H1 (cell line): ENCODE results near the gene OTOP3. TPM values are rescaled to one million over a fixed set of nuclear protein-coding genes. Genes with fewer than 3 reads are reported as not detected.

ENCODE experiments used
- CREB1 ChIP-seq: IDR thresholded peaks from 2 replicates; pipeline ENCODE4 v1.6.1; 2012; ENCODE audit warnings: inconsistent platforms
- EP300 ChIP-seq, 2 experiments: IDR thresholded peaks; 1 replicate in 1 of 2; 2 replicates in 1 of 2; pipeline ENCODE4 v1.6.1; 2011 to 2012; ENCODE audit warnings: low read depth in 2 of 2, low read length in 2 of 2, mild to moderate bottlenecking in 2 of 2, borderline replicate concordance in 1 of 2, inconsistent platforms in 1 of 2, moderate library complexity in 1 of 2
- EZH2 ChIP-seq: fragments of 200-600 bp; sonication (generic); IDR thresholded peaks from 2 replicates; pipeline ENCODE4 v1.7.1; 2012; ENCODE audit warnings: low read depth, mild to moderate bottlenecking, moderate library complexity, low read length, inconsistent platforms; ENCODE audit not compliant: severe bottlenecking
- JUND ChIP-seq: IDR thresholded peaks from 2 replicates; pipeline ENCODE4 v1.6.1; 2011; ENCODE audit warnings: mild to moderate bottlenecking, improper control_type of control experiment, low read length
- POLR2AphosphoS5 ChIP-seq: IDR thresholded peaks from 2 replicates; pipeline ENCODE4 v1.6.1; 2011; ENCODE audit warnings: low read depth, low read length
- RNF2 ChIP-seq: fragments of 200-900, 300-1000 bp; sonication (generic); IDR thresholded peaks from 2 replicates; pipeline ENCODE4 v1.7.1; 2016; ENCODE audit warnings: borderline replicate concordance, low read depth, mild to moderate bottlenecking, antibody characterized with exemption, low read length; ENCODE audit not compliant: poor library complexity, severe bottlenecking; ENCODE audit errors: missing control alignments
- SAP30 ChIP-seq: fragments of 300-600 bp; sonication (generic); IDR thresholded peaks from 2 replicates; pipeline ENCODE4 v1.7.1; 2012; ENCODE audit warnings: low read length, moderate library complexity, mild to moderate bottlenecking, inconsistent platforms; ENCODE audit not compliant: insufficient read depth, insufficient replicate concordance
- SRF ChIP-seq: IDR thresholded peaks from 2 replicates; pipeline ENCODE4 v1.6.1; 2011; ENCODE audit warnings: mild to moderate bottlenecking, low read depth, low read length, moderate library complexity
- SUZ12 ChIP-seq: fragments of 200-600 bp; sonication (generic); IDR thresholded peaks from 2 replicates; pipeline ENCODE4 v1.6.1; 2012; ENCODE audit warnings: mild to moderate bottlenecking, inconsistent platforms, low read length, moderate library complexity, mixed read lengths
- polyA plus RNA-seq, 7 experiments: library from polyadenylated mRNA; depleted of rRNA in 3 of 7; stranded (reverse) in 5 of 7; unstranded in 2 of 7; fragments of >200 nt in 5 of 7; fragments of 200-250 nt in 2 of 7; gene quantifications; 1 replicate in 5 of 7; 2 replicates in 1 of 7; 4 replicates in 1 of 7; pipeline versions ENCODE4 v1.2.1 to v1.2.3, GENCODE V29; 2011 to 2013; ENCODE audit warnings: missing spikeins in 2 of 7, mixed read lengths in 2 of 7
- total RNA-seq: library from RNA; stranded (reverse); fragmentation: NEBNext Ultra II Directional; extraction: Animal tissue kit (Norgen Biotek cat#: 25700); gene quantifications from 2 replicates; pipeline ENCODE4 v1.2.1, GENCODE V29; 2021
- TF ChIP-seq, protein P1 (sequence below): fragments of 300-600 bp; sonication (generic); IDR thresholded peaks from 2 replicates; pipeline ENCODE4 v1.7.1; 2012; ENCODE audit warnings: low read length, moderate library complexity, mild to moderate bottlenecking, inconsistent platforms; ENCODE audit not compliant: insufficient replicate concordance

Gene OTOP3
- total and polyA plus RNA-seq, 2 of the 8 experiments (the other 6 are each of a cell fraction or from before 2014, with no cell fraction given): 0.05 TPM; not detected in 1

DNA sequence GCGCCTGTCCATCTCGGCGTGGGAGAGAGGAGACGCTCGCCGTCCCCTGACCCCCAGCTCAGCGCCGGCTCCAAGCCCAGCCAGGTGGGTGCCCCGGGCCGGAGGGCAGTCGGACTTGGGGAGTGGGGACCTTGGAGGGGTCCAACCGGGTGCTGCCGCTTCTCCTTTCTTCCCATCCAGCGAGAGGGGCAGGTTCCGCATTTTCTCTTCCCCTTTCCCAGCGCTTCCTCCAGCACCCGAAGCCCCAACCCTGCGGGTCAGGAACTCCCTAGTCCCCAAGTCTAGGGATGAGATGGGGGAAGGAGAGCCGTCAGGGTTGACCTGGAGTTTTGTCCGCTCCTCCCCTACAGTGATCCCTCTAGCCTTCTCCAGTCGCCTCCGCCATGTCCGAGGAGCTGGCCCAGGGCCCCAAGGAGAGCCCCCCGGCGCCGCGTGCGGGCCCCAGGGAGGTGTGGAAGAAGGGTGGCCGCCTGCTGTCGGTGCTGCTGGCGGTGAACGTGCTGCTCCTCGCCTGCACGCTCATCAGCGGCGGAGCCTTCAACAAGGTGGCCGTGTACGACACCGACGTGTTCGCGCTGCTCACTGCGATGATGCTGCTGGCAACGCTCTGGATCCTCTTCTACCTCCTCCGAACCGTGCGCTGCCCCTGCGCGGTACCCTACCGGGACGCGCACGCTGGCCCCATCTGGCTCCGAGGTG lies 11.3 kb upstream of the OTOP3 start, which contains the start of gene OTOP2 (continued):
- TF ChIP-seq, protein P1, sequence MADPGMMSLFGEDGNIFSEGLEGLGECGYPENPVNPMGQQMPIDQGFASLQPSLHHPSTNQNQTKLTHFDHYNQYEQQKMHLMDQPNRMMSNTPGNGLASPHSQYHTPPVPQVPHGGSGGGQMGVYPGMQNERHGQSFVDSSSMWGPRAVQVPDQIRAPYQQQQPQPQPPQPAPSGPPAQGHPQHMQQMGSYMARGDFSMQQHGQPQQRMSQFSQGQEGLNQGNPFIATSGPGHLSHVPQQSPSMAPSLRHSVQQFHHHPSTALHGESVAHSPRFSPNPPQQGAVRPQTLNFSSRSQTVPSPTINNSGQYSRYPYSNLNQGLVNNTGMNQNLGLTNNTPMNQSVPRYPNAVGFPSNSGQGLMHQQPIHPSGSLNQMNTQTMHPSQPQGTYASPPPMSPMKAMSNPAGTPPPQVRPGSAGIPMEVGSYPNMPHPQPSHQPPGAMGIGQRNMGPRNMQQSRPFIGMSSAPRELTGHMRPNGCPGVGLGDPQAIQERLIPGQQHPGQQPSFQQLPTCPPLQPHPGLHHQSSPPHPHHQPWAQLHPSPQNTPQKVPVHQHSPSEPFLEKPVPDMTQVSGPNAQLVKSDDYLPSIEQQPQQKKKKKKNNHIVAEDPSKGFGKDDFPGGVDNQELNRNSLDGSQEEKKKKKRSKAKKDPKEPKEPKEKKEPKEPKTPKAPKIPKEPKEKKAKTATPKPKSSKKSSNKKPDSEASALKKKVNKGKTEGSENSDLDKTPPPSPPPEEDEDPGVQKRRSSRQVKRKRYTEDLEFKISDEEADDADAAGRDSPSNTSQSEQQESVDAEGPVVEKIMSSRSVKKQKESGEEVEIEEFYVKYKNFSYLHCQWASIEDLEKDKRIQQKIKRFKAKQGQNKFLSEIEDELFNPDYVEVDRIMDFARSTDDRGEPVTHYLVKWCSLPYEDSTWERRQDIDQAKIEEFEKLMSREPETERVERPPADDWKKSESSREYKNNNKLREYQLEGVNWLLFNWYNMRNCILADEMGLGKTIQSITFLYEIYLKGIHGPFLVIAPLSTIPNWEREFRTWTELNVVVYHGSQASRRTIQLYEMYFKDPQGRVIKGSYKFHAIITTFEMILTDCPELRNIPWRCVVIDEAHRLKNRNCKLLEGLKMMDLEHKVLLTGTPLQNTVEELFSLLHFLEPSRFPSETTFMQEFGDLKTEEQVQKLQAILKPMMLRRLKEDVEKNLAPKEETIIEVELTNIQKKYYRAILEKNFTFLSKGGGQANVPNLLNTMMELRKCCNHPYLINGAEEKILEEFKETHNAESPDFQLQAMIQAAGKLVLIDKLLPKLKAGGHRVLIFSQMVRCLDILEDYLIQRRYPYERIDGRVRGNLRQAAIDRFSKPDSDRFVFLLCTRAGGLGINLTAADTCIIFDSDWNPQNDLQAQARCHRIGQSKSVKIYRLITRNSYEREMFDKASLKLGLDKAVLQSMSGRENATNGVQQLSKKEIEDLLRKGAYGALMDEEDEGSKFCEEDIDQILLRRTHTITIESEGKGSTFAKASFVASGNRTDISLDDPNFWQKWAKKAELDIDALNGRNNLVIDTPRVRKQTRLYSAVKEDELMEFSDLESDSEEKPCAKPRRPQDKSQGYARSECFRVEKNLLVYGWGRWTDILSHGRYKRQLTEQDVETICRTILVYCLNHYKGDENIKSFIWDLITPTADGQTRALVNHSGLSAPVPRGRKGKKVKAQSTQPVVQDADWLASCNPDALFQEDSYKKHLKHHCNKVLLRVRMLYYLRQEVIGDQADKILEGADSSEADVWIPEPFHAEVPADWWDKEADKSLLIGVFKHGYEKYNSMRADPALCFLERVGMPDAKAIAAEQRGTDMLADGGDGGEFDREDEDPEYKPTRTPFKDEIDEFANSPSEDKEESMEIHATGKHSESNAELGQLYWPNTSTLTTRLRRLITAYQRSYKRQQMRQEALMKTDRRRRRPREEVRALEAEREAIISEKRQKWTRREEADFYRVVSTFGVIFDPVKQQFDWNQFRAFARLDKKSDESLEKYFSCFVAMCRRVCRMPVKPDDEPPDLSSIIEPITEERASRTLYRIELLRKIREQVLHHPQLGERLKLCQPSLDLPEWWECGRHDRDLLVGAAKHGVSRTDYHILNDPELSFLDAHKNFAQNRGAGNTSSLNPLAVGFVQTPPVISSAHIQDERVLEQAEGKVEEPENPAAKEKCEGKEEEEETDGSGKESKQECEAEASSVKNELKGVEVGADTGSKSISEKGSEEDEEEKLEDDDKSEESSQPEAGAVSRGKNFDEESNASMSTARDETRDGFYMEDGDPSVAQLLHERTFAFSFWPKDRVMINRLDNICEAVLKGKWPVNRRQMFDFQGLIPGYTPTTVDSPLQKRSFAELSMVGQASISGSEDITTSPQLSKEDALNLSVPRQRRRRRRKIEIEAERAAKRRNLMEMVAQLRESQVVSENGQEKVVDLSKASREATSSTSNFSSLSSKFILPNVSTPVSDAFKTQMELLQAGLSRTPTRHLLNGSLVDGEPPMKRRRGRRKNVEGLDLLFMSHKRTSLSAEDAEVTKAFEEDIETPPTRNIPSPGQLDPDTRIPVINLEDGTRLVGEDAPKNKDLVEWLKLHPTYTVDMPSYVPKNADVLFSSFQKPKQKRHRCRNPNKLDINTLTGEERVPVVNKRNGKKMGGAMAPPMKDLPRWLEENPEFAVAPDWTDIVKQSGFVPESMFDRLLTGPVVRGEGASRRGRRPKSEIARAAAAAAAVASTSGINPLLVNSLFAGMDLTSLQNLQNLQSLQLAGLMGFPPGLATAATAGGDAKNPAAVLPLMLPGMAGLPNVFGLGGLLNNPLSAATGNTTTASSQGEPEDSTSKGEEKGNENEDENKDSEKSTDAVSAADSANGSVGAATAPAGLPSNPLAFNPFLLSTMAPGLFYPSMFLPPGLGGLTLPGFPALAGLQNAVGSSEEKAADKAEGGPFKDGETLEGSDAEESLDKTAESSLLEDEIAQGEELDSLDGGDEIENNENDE: no peak
- TF ChIP-seq JUND: no peak
- TF ChIP-seq CREB1: no peak
- TF ChIP-seq EP300 (IDR thresholded peaks at IDR 0.05; ENCODE audit: borderline replicate concordance in 1 of 2, low read depth in 2 of 2, low read length in 2 of 2): no peak
- peak; percentile 22 for TF ChIP-seq RNF2
- TF ChIP-seq SRF: no peak
- TF ChIP-seq SUZ12: peak; percentile 96
- TF ChIP-seq EZH2: peak; percentile 98
- TF ChIP-seq SAP30: no peak
- TF ChIP-seq POLR2AphosphoS5: no peak
